H1 (cell line): ENCODE results near the gene CEP104. TPM values are rescaled to one million over a fixed set of nuclear protein-coding genes. Genes with fewer than 3 reads are reported as not detected.

ENCODE experiments used
- CBX8 ChIP-seq: fragments of 300-800, 300-1000 bp; sonication (generic); IDR thresholded peaks from 2 replicates; pipeline ENCODE4 v1.7.1; 2016; ENCODE audit warnings: low read depth, low read length, borderline replicate concordance
- MAX ChIP-seq: IDR thresholded peaks from 2 replicates; pipeline ENCODE4 v1.6.1; 2012; ENCODE audit warnings: inconsistent platforms
- NANOG ChIP-seq: IDR thresholded peaks from 2 replicates; pipeline ENCODE4 v1.6.1; 2011; ENCODE audit warnings: low read length, low read depth, mild to moderate bottlenecking, inconsistent platforms; ENCODE audit not compliant: insufficient read depth, poor library complexity, severe bottlenecking
- PHF8 ChIP-seq: fragments of 200-600 bp; sonication (generic); conservative IDR thresholded peaks from 2 replicates; pipeline ENCODE4 v1.7.1; 2012; ENCODE audit warnings: low read depth, mild to moderate bottlenecking, inconsistent platforms, low read length, moderate library complexity
- RAD21 ChIP-seq, 2 experiments: IDR thresholded peaks in 1 of 2; conservative IDR thresholded peaks in 1 of 2; 2 replicates each; pipeline ENCODE4 v1.6.1; 2011; ENCODE audit warnings: low read depth in 2 of 2, low read length in 2 of 2, improper control_type of control experiment in 1 of 2, inconsistent platforms in 1 of 2, mild to moderate bottlenecking in 1 of 2, moderate library complexity in 1 of 2
- RXRA ChIP-seq: IDR thresholded peaks from 2 replicates; pipeline ENCODE4 v1.6.1; 2011; ENCODE audit warnings: low read depth, mild to moderate bottlenecking, low read length, moderate library complexity; ENCODE audit not compliant: insufficient read depth
- SRF ChIP-seq: IDR thresholded peaks from 2 replicates; pipeline ENCODE4 v1.6.1; 2011; ENCODE audit warnings: mild to moderate bottlenecking, low read depth, low read length, moderate library complexity
- polyA plus RNA-seq, 7 experiments: library from polyadenylated mRNA; depleted of rRNA in 3 of 7; stranded (reverse) in 5 of 7; unstranded in 2 of 7; fragments of >200 nt in 5 of 7; fragments of 200-250 nt in 2 of 7; gene quantifications; 1 replicate in 5 of 7; 2 replicates in 1 of 7; 4 replicates in 1 of 7; pipeline versions ENCODE4 v1.2.1 to v1.2.3, GENCODE V29; 2011 to 2013; ENCODE audit warnings: missing spikeins in 2 of 7, mixed read lengths in 2 of 7
- total RNA-seq: library from RNA; stranded (reverse); fragmentation: NEBNext Ultra II Directional; extraction: Animal tissue kit (Norgen Biotek cat#: 25700); gene quantifications from 2 replicates; pipeline ENCODE4 v1.2.1, GENCODE V29; 2021

CEP104 gene
- total and polyA plus RNA-seq, 2 of the 8 experiments (the other 6 are each of a cell fraction or from before 2014, with no cell fraction given), result 8.0 to 43.9 TPM

GRCh38 chr1:3774946-3775489, 82.0 kb downstream of the CEP104 start (continued):
- TF ChIP-seq RAD21 (IDR thresholded peaks at IDR 0.05 in 1 of 2, conservative IDR thresholded peaks at IDR 0.05 in 1 of 2; ENCODE audit: low read depth in 2 of 2, low read length in 2 of 2) (no peak), NANOG (no peak), RXRA (no peak), PHF8 (no peak), MAX (no peak), SRF (no peak), CBX8 (no peak)
- TF ChIP-seq, all 59 proteins: peak for 0
